Activated T-cell treated with anti-CD3 and anti-CD28 coated beads, Interleukin-2, amount 50 U/mL, for 72 hours (primary cell): ENCODE measurements around the gene ACRBP. TPM values are rescaled to one million over a fixed set of nuclear protein-coding genes. Genes with fewer than 3 reads are reported as not detected.

ENCODE experiments used
- ATAC-seq, 2 donors: fragments of 150-1000 bp; cut with Tn5 transposase; replicated peaks in 1 of 2; 2 replicates each; pipeline ENCODE4 v1.10.0; 2021; ENCODE audit warnings: moderate library complexity in 2 of 2, mild to moderate bottlenecking in 1 of 2
- DNase-seq, 2 donors: peaks; one replicate each; pipeline ENCODE4 v3.0.0; 2021 to 2022; ENCODE audit warnings: mixed read lengths in 1 of 2
- H3K27ac Mint-ChIP-seq: one replicate; pipeline ENCODE4 v1.8.0; 2022; ENCODE audit warnings: mild to moderate bottlenecking, moderate library complexity, mixed read lengths
- H3K27me3 Mint-ChIP-seq: one replicate; pipeline ENCODE4 v1.8.0; 2022; ENCODE audit warnings: low read depth, mixed read lengths
- H3K36me3 Mint-ChIP-seq, 2 donors: one replicate each; pipeline ENCODE4 v1.8.0; 2022; ENCODE audit warnings: mixed read lengths in 2 of 2, mild to moderate bottlenecking in 1 of 2; ENCODE audit not compliant: insufficient read depth in 2 of 2
- H3K4me1 Mint-ChIP-seq: one replicate; pipeline ENCODE4 v1.8.0; 2022; ENCODE audit warnings: low read depth, mixed read lengths
- H3K4me3 Mint-ChIP-seq, 2 donors: one replicate each; pipeline ENCODE4 v1.8.0; 2022; ENCODE audit warnings: mild to moderate bottlenecking in 2 of 2, mixed read lengths in 2 of 2, moderate library complexity in 2 of 2
- H3K9me3 Mint-ChIP-seq, 2 donors: one replicate each; pipeline ENCODE4 v1.8.0; 2022; ENCODE audit warnings: mixed read lengths in 2 of 2
- total RNA-seq, 2 donors: library from RNA; stranded (reverse); gene quantifications; one replicate each; pipeline ENCODE4 v1.2.3, GENCODE V29; 2022

Gene ACRBP
- total RNA-seq, 2 donors from 2014 or later: 5.2 to 6.1 TPM

- ATAC-seq (no peak), DNase-seq (no peak)
- Mint-ChIP-seq H3K27me3 (peaks cover 5% of the 10 kb centered on the region), H3K4me1 (peaks cover 16% of the 10 kb centered on the region), H3K9me3 (peaks cover 4 to 9% of the 10 kb centered on the region in 2 donors), H3K36me3 (peaks cover 8 to 20% of the 10 kb centered on the region in 2 donors), H3K4me3 (no peak overlapping the region), H3K27ac (no peak overlapping the region)
Measured at GRCh38 chr12:6643569-6644256, 3.5 kb downstream of the ACRBP start.

DNA sequence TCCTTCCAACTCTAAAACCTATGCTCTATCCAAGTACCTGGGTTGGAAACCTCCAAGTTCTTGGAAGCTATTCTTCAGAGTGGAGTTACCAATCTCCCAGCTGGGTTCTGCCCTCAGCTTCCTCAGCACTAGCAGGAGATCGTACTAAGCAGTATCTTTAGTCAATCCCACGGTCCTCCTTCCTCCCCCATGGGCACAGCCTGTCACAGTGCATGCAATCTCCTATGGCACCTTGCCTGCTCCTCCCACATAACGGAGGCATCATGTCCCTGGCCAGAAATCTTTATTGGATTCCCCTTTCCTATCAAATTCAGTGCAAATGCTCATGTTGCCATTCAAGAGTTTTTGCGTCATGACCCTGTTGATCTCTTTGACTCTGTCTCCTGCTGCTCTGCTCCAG, 6.1 kb downstream of the ACRBP start:
- Mint-ChIP-seq H3K27me3 (peaks cover 5% of the 10 kb centered on the region), H3K9me3 (peaks cover 4 to 9% of the 10 kb centered on the region in 2 donors), H3K4me1 (peaks cover 18% of the 10 kb centered on the region), H3K36me3 (peaks cover 7 to 12% of the 10 kb centered on the region in 2 donors), H3K27ac (no peak overlapping the region), H3K4me3 (no peak overlapping the region)
- ATAC-seq: no peak
- no peak for DNase-seq

DNA sequence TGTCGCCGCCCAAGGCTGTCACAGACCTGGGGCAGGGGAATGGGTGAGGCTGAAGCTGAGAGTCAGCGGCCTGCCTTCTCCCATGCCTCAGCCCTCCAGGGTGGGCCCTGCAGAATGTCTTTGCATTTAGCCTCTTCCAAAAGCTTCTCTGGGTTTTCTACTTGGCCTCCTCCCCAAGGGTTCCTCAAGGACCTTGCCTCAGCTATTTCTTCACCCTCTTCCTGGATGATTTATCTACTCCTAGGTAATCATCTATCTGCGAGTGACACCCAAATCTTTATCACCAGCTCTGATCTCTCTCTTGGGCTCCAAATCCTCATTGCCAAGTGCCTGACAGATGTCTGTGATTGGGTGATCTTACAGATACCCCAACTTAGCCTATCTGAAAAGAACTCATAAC, 6.7 kb downstream of the ACRBP start:
- Mint-ChIP-seq H3K4me1 (peaks cover 24% of the 10 kb centered on the region), H3K27me3 (peaks cover 5% of the 10 kb centered on the region), H3K4me3 (no peak overlapping the region), H3K27ac (no peak overlapping the region), H3K9me3 (peaks cover 4 to 9% of the 10 kb centered on the region in 2 donors), H3K36me3 (peaks cover 7 to 12% of the 10 kb centered on the region in 2 donors)
- DNase-seq (no peak), ATAC-seq (no peak)

DNA sequence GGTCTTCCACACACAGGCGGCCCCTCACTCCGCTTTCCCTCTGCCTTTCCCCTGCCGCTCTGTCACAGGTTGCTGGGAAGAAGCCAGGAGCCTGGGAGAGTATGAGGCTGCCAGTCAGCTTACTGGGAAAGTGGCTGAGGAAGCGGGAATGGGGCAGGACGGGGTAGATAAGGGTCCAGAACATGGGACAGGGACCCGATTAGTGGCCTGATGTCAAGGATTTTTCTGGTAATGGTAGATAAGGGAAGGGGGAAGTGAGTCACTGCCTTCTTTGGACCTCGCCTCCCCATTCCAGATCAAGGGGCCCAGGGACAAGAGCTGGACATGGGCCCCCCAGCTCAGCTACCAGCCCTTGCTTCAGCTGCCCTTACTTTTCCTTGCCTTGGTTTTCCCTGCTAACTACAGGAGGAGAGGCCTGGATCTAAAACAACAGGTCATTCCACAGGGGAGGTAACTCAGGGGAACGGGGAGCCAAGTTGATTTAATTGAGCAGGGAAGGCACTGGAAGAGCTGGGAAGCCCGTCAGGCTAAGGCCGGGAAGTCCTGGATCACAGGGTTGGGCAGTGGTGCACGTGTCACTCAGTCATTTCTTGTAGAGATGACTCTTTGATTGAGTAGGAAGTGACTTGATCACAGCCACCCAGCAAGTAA, 8.0 kb downstream of the ACRBP start:
- DNase-seq (no peak), ATAC-seq (no peak)
- H3K27ac Mint-ChIP-seq: no peak overlapping the region
- peaks cover 1 to 6% of the 10 kb centered on the region in 2 donors for H3K36me3 Mint-ChIP-seq
- peaks cover 5% of the 10 kb centered on the region for H3K27me3 Mint-ChIP-seq
- peaks cover 32% of the 10 kb centered on the region for H3K4me1 Mint-ChIP-seq
- H3K9me3 Mint-ChIP-seq: peaks cover 1 to 4% of the 10 kb centered on the region in 2 donors
- no peak overlapping the region for H3K4me3 Mint-ChIP-seq

GRCh38 chr12:6638305-6638704, 8.9 kb downstream of the ACRBP start:
- Mint-ChIP-seq H3K27ac (no peak overlapping the region), H3K4me1 (peaks cover 36% of the 10 kb centered on the region), H3K9me3 (peaks cover 0 to 2% of the 10 kb centered on the region in 2 donors), H3K4me3 (no peak overlapping the region), H3K36me3 (peaks cover 0 to 3% of the 10 kb centered on the region in 2 donors), H3K27me3 (peaks cover 5% of the 10 kb centered on the region)
- DNase-seq: no peak
- ATAC-seq: no peak

DNA sequence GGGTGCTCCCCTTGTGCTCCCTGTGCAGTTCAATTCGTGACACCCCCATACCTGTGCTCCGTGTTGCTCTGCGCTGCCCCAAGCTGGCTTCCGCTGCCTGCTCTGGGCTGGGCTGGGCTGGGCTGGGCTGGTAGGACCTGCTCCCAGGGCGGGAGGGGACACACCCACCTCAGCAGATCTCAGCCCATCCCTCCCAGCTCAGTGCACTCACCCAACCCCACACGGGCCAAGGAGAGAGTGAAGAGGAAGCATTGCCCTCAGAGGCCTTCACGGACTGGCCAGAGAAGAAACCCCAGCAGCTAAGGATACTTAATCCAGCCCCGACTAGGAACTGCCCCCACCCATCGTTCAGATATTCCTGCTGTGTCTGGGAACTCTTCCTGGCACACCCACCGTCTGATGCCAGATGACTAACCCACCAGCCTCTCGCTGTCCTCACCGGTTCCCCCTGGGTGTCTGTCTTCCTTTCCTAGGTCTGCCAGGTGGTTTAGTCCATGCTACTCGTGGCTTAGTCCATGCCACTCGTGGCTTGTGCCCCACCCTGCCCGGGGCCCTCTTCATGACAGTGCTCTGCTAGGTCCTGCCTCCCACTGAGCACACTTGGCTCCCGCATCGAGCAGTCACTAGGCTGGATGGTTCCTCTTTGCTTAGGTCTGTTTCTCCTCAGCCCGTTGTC, 11.2 kb downstream of the ACRBP start, which contains the start of gene LPAR5:
Gene LPAR5 (minus strand): TSS at position 104 of the 676 bp plus-strand sequence. CDS start 14,711 bp downstream, outside the sequence.
- DNase-seq (peak; percentile 40 to 51), ATAC-seq (peak; percentile 55 to 65)
- Mint-ChIP-seq H3K4me3 (peak within 1 kb of the TSS; percentile 75 to 78), H3K4me1 (peaks cover 59% of the 10 kb centered on the region), H3K9me3 (no peaks in the 10 kb centered on the region), H3K27ac (peak within 1 kb of the TSS; percentile 82), H3K27me3 (no peaks in the 10 kb centered on the region), H3K36me3 (no peaks in the 10 kb centered on the region)

GRCh38 chr12:6635375-6635855, 11.8 kb downstream of the ACRBP start:
- Mint-ChIP-seq H3K4me3 (peak overlapping the region; percentile 75 to 78), H3K9me3 (no peaks in the 10 kb centered on the region), H3K36me3 (no peaks in the 10 kb centered on the region), H3K4me1 (peaks cover 65% of the 10 kb centered on the region), H3K27me3 (no peaks in the 10 kb centered on the region), H3K27ac (peak overlapping the region; percentile 82)
- ATAC-seq (peak; percentile 81 to 91), DNase-seq (peak; percentile 74 to 80)

GRCh38 chr12:6632026-6632983, 14.9 kb downstream of the ACRBP start:
- H3K9me3 Mint-ChIP-seq: no peaks in the 10 kb centered on the region
- peak; percentile 52 to 62 for ATAC-seq
- peak overlapping the region; percentile 88 to 94 for H3K4me3 Mint-ChIP-seq
- H3K4me1 Mint-ChIP-seq: peaks cover 70% of the 10 kb centered on the region
- peak; percentile 59 to 67 for DNase-seq
- H3K36me3 Mint-ChIP-seq: no peaks in the 10 kb centered on the region
- H3K27me3 Mint-ChIP-seq: no peaks in the 10 kb centered on the region
- peak overlapping the region; percentile 99 for H3K27ac Mint-ChIP-seq

DNA sequence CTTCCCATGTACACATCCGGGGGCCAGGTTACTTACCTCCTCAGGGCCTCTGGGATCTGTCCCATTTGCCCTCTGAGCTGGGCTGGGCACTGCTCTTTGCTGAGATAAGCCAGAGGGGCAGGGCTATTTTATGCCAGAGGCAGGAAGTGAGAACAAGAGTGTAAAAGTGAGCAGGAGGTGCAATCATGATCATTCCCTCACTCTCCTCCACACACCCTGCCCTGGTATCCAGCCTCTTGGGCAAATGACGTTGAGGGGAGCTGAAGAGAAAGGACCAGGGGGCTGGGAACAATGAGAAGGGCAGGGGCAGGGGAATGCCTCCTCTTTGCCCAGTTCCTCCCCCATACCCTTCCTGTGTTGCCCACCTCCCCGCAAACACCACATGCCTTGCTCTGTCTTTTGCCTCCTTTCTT, 15.7 kb downstream of the ACRBP start:
- Mint-ChIP-seq H3K27ac (peak overlapping the region; percentile 99), H3K27me3 (no peaks in the 10 kb centered on the region), H3K9me3 (no peaks in the 10 kb centered on the region), H3K4me1 (peaks cover 74% of the 10 kb centered on the region), H3K36me3 (no peaks in the 10 kb centered on the region), H3K4me3 (peak overlapping the region; percentile 88 to 94)
- DNase-seq (peak in 1 of 2 donors; percentile 63), ATAC-seq (peak in 1 of 2 donors; percentile 56)

DNA sequence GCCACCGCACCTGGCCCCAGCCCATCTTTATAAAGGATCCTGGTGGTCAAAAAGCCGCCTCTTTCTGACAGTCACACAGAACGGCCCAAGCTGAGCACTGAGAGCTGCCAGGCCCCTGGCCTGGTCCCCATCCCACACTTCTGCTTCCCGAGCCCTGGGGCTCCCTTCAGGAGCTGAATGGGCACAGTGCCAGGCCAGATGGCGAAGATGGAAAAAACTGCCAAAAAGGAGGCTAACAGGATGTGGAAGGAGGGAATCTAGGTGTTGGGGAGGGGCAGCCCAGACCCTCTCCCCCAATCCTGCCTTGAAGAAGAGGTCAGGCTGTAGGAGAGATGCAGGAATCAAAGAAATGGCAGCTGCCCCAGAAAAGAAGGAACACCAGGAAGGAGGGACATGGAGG, 16.5 kb downstream of the ACRBP start:
- peak overlapping the region; percentile 88 to 94 for H3K4me3 Mint-ChIP-seq
- H3K4me1 Mint-ChIP-seq: peaks cover 69% of the 10 kb centered on the region
- ATAC-seq (no peak), DNase-seq (no peak)
- peak overlapping the region; percentile 99 for H3K27ac Mint-ChIP-seq
- no peaks in the 10 kb centered on the region for H3K27me3 Mint-ChIP-seq
- no peaks in the 10 kb centered on the region for H3K36me3 Mint-ChIP-seq
- no peaks in the 10 kb centered on the region for H3K9me3 Mint-ChIP-seq

DNA sequence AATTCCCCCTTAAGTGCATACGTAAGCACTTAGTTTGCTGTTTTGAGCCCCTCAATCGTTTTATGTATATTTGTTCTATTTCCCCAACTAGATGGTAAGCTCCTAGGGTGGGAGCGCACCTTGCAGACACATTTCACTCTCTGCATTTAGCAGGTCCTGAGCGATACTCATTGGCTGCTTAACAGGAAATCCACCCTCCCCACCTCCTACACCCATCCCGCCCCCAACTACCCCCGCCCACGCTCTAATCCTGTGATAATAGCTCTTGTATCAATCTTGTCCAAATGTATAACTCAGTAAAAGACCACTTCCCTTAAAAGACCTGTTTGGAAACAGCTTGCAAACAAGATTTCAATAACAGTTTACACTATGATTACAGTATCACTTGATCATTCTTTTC, 19.6 kb downstream of the ACRBP start:
- Mint-ChIP-seq H3K4me3 (peak overlapping the region; percentile 86 to 90), H3K4me1 (peaks cover 51% of the 10 kb centered on the region), H3K27ac (peak overlapping the region; percentile 21), H3K9me3 (no peaks in the 10 kb centered on the region), H3K27me3 (no peaks in the 10 kb centered on the region), H3K36me3 (no peaks in the 10 kb centered on the region)
- ATAC-seq: peak; percentile 71 to 72
- DNase-seq: peak in 1 of 2 donors; percentile 41

GRCh38 chr12:6626654-6627283, 20.5 kb downstream of the ACRBP start:
- DNase-seq (no peak), ATAC-seq (no peak)
- H3K27ac Mint-ChIP-seq: peak overlapping the region; percentile 5

More at GRCh38 chr12:6626654-6627283, 20.5 kb downstream of the ACRBP start:
- Mint-ChIP-seq H3K27me3 (no peaks in the 10 kb centered on the region), H3K9me3 (no peaks in the 10 kb centered on the region), H3K4me3 (peak overlapping the region; percentile 86 to 90), H3K36me3 (no peaks in the 10 kb centered on the region), H3K4me1 (peaks cover 43% of the 10 kb centered on the region)
